ENCODE results near the gene S100A3. TPM values are rescaled to one million over a fixed set of nuclear protein-coding genes. Genes with fewer than 3 reads are reported as not detected.
"Not testable (repeated sequence)": the region's sequence is repeated elsewhere in the genome, so short reads cannot be mapped to it uniquely, and the experiment has no call there.

S100A3 gene
- total RNA-seq, 1 donor from 2014 or later = 0.46 TPM

GRCh38 chr1:153587314-153587713, 38.3 kb upstream of the S100A3 start:
- Mint-ChIP-seq H3K36me3 (ENCODE audit: insufficient read depth) (no peaks in the 10 kb centered on the region), H3K27ac (no peak overlapping the region), H3K9me3 (ENCODE audit: low read depth) (no peaks in the 10 kb centered on the region), H3K4me1 (ENCODE audit: low read depth) (peaks cover 8% of the 10 kb centered on the region), H3K27me3 (no peaks in the 10 kb centered on the region), H3K4me3 (ENCODE audit: low read depth) (no peak overlapping the region)
- no peak for DNase-seq (ENCODE audit: low spot score, unreplicated experiment)
- TF ChIP-seq CTCF (IDR thresholded peaks at IDR 0.05; ENCODE audit: unreplicated experiment) = no peak

- Mint-ChIP-seq H3K4me3 (ENCODE audit: low read depth) (no peak overlapping the region), H3K9me3 (ENCODE audit: low read depth) (no peaks in the 10 kb centered on the region), H3K4me1 (ENCODE audit: low read depth) (peaks cover 8% of the 10 kb centered on the region), H3K27me3 (no peaks in the 10 kb centered on the region), H3K36me3 (ENCODE audit: insufficient read depth) (no peaks in the 10 kb centered on the region), H3K27ac (peak overlapping the region; percentile 65)
- no peak for DNase-seq (ENCODE audit: low spot score, unreplicated experiment)
- no peak for TF ChIP-seq CTCF (IDR thresholded peaks at IDR 0.05; ENCODE audit: unreplicated experiment)
These were observed 37.3 kb upstream of the S100A3 start for GRCh38 chr1:153586347-153586746.

GRCh38 chr1:153585006-153585405, 35.9 kb upstream of the S100A3 start:
- Mint-ChIP-seq H3K27me3 (no peaks in the 10 kb centered on the region), H3K4me1 (ENCODE audit: low read depth) (peaks cover 8% of the 10 kb centered on the region), H3K27ac (no peak overlapping the region), H3K4me3 (ENCODE audit: low read depth) (no peak overlapping the region), H3K36me3 (ENCODE audit: insufficient read depth) (no peaks in the 10 kb centered on the region), H3K9me3 (ENCODE audit: low read depth) (no peaks in the 10 kb centered on the region)
- no peak for TF ChIP-seq CTCF (IDR thresholded peaks at IDR 0.05; ENCODE audit: unreplicated experiment)
- no peak for DNase-seq (ENCODE audit: low spot score, unreplicated experiment)

GRCh38 chr1:153583976-153584375, 34.9 kb upstream of the S100A3 start:
- Mint-ChIP-seq H3K4me1 (ENCODE audit: low read depth) (peaks cover 8% of the 10 kb centered on the region), H3K9me3 (ENCODE audit: low read depth) (no peaks in the 10 kb centered on the region), H3K36me3 (ENCODE audit: insufficient read depth) (no peaks in the 10 kb centered on the region), H3K4me3 (ENCODE audit: low read depth) (no peak overlapping the region), H3K27me3 (no peaks in the 10 kb centered on the region), H3K27ac (no peak overlapping the region)
- no peak for DNase-seq (ENCODE audit: low spot score, unreplicated experiment)
- TF ChIP-seq CTCF (IDR thresholded peaks at IDR 0.05; ENCODE audit: unreplicated experiment) = no peak

GRCh38 chr1:153583514-153583913, 34.5 kb upstream of the S100A3 start:
- H3K27ac Mint-ChIP-seq; H3K4me1 Mint-ChIP-seq (ENCODE audit: low read depth); H3K36me3 Mint-ChIP-seq (ENCODE audit: insufficient read depth); H3K9me3 Mint-ChIP-seq (ENCODE audit: low read depth); DNase-seq (ENCODE audit: low spot score, unreplicated experiment); H3K4me3 Mint-ChIP-seq (ENCODE audit: low read depth); H3K27me3 Mint-ChIP-seq: not testable (repeated sequence)

- not testable (repeated sequence) for H3K36me3 Mint-ChIP-seq (ENCODE audit: insufficient read depth); H3K9me3 Mint-ChIP-seq (ENCODE audit: low read depth); H3K27ac Mint-ChIP-seq
These were observed 33.8 kb upstream of the S100A3 start for GRCh38 chr1:153582836-153583235.

More at GRCh38 chr1:153582836-153583235, 33.8 kb upstream of the S100A3 start:
- not testable (repeated sequence) for H3K27me3 Mint-ChIP-seq; DNase-seq (ENCODE audit: low spot score, unreplicated experiment); H3K4me3 Mint-ChIP-seq (ENCODE audit: low read depth)
- peaks cover 12% of the 10 kb centered on the region for H3K4me1 Mint-ChIP-seq (ENCODE audit: low read depth)

Data from progenitor cell of endocrine pancreas (in vitro differentiated cells).